ENCODE data around the gene SYTL1.

Gene SYTL1

GRCh38 chr1:27364696-27365371 is 23.0 kb downstream of the SYTL1 start:
- DNase-seq = no peak

GRCh38 chr1:27365372-27366112 is 23.7 kb downstream of the SYTL1 start:
- DNase-seq = peak; percentile 96

- peak; percentile 90 for DNase-seq
Measured at GRCh38 chr1:27366113-27366410, 24.2 kb downstream of the SYTL1 start.

- DNase-seq = peak; percentile 91
Measured at GRCh38 chr1:27366411-27367159, 24.8 kb downstream of the SYTL1 start, which contains the start of gene MAP3K6. Gene MAP3K6, minus strand, starts transcription at chr1:27366961. Its CDS starts 364 bp downstream, at chr1:27366597.

GRCh38 chr1:27367160-27367650 is 25.4 kb downstream of the SYTL1 start:
- no peak for DNase-seq

GRCh38 chr1:27368869-27369582 is 27.2 kb downstream of the SYTL1 start:
- peak; percentile 31 for DNase-seq

- no peak for DNase-seq
Measured at GRCh38 chr1:27372022-27372807, 30.4 kb downstream of the SYTL1 start.

GRCh38 chr1:27372808-27373690 is 31.2 kb downstream of the SYTL1 start:
- DNase-seq = peak; percentile 39

- DNase-seq = no peak
Measured at GRCh38 chr1:27374362-27375086, 32.7 kb downstream of the SYTL1 start, which contains the start of gene FCN3. Gene FCN3, minus strand, starts transcription at chr1:27374824. Its CDS starts 6 bp downstream, at chr1:27374818.

GRCh38 chr1:27377760-27378495 is 36.1 kb downstream of the SYTL1 start:
- DNase-seq = no peak

- no peak for DNase-seq
Measured at GRCh38 chr1:27379564-27380122, 37.8 kb downstream of the SYTL1 start.

GRCh38 chr1:27380224-27380623 is 38.4 kb downstream of the SYTL1 start:
- no peak for DNase-seq

GRCh38 chr1:27380766-27381733 is 39.2 kb downstream of the SYTL1 start:
- no peak for DNase-seq

- no peak for DNase-seq
Measured at GRCh38 chr1:27381969-27382762, 40.3 kb downstream of the SYTL1 start.

- DNase-seq = peak; percentile 63
Measured at GRCh38 chr1:27383039-27383605, 41.3 kb downstream of the SYTL1 start, which contains the start of gene CD164L2. Gene CD164L2, minus strand, starts transcription at chr1:27383333. Its CDS starts 94 bp downstream, at chr1:27383239.

- DNase-seq = no peak
Measured at GRCh38 chr1:27383661-27384060, 41.8 kb downstream of the SYTL1 start.
